Stimulated activated CD8-positive, alpha-beta memory T cell treated with anti-CD3 and anti-CD28 coated beads, Interleukin-2, amount 100 ng/mL, for 48 hours (primary cell): ENCODE measurements around the gene RPL18A.
A peak's percentile ranks its signal among the peaks of the same experiment; 100 is the strongest.

ENCODE experiments used
- DNase-seq, 2 donors: peaks; one replicate each; pipeline ENCODE4 v3.0.0-alpha.2; 2020; ENCODE audit warnings: low read depth in 2 of 2

RPL18A gene

GRCh38 chr19:17859533-17860330 lies at the start of gene RPL18A:
TSS of gene RPL18A (plus strand) at chr19:17859910. CDS start at chr19:17859957, 47 bp downstream.
- DNase-seq, result peak; percentile 98 to 99

DNA sequence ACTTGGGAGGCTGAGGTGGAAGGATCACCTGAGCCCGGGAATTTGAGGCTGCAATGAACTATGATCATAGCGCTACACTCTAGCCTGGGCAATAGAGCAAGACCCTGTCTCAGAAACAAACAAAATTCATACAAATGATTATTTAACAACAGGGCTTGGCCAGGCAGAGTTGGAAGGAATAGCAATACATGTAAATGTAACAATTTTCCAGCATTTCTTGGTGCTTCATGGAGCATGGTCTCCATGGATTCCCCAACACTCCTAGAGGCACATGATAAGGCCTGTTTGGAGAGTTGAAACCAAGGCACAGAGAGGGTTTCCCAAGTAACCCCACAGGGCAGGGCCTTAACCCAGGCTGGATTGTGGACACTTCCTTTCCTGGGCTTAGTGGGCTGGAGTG lies 48.6 kb upstream of the RPL18A start:
- DNase-seq, result no peak

DNA sequence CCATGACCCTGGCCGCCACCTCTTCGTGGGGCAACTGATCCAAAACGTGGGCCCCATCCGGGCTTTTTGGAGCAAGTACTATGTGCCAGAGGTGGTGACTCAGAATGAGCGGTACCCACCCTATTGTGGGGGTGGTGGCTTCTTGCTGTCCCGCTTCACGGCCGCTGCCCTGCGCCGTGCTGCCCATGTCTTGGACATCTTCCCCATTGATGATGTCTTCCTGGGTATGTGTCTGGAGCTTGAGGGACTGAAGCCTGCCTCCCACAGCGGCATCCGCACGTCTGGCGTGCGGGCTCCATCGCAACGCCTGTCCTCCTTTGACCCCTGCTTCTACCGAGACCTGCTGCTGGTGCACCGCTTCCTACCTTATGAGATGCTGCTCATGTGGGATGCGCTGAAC lies 48.0 kb upstream of the RPL18A start:
- DNase-seq, result no peak

DNA sequence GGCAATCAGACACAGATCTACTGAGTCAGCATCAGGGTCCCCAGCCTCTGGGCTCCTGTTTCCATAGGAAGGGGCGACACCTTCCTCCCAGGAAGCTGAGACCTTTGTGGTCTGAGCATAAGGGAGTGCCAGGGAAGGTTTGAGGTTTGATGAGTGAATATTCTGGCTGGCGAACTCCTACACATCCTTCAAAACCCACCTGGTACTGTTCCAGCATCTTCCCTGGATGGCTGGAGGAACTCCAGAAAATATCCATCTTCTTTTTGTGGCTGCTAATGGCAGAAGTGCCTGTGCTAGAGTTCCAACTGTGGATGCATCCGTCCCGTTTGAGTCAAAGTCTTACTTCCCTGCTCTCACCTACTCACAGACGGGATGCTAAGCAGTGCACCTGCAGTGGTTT lies 47.6 kb upstream of the RPL18A start:
- DNase-seq, result no peak

- DNase-seq, result no peak
Measured at GRCh38 chr19:17817668-17818363, 41.9 kb upstream of the RPL18A start.

GRCh38 chr19:17821190-17821589 lies 38.5 kb upstream of the RPL18A start, which contains the start of gene INSL3:
TSS of gene INSL3 (minus strand) at chr19:17821519. CDS start at chr19:17821506, 13 bp downstream.
- DNase-seq, result no peak

DNA sequence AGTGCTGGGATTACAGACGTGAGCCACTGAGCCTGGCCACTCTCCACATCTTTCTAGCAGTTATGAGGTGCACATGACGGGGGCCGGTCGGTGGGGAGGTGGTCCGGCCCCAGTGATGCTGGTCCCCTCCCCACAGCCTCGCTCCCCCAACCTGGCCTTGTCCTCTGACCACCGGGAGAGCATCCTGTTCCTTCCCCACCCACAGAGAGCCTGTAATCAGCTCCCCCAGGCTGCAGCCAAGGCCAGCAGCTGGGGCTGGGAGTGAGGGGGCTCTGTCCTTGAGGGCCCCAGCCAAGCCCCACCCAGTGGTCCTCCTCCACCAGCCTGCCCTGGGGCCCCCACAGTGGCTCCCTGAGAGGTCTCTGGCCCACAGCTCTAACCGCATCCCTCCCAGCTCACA lies 35.4 kb upstream of the RPL18A start:
- DNase-seq, result no peak

DNA sequence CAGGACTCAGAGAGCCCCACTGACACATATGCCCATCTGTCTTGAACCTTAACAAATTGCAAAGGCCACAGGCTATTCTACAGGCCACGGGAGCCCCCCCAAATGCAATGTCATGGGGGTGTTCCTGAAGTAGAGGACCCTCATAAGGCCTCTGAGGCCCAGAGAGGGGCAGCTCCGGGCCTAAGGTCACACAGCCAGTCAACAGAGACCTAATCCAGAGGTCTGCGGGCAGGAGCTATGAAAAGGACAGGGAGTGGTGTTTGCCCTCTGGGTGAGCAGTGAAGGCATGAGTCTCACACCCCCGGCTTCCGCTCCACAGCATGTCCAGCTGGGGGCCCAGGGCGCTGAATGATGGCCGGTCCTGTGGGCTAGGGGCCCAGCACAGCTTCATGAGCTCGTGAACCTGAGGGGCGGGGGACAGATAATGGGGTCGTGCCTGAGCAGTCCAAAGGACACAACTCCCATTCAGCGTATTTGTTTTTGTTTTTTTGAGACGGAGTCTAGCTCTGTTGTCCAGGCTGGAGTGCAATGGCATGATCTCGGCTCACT lies 33.1 kb upstream of the RPL18A start:
- DNase-seq, result no peak

DNA sequence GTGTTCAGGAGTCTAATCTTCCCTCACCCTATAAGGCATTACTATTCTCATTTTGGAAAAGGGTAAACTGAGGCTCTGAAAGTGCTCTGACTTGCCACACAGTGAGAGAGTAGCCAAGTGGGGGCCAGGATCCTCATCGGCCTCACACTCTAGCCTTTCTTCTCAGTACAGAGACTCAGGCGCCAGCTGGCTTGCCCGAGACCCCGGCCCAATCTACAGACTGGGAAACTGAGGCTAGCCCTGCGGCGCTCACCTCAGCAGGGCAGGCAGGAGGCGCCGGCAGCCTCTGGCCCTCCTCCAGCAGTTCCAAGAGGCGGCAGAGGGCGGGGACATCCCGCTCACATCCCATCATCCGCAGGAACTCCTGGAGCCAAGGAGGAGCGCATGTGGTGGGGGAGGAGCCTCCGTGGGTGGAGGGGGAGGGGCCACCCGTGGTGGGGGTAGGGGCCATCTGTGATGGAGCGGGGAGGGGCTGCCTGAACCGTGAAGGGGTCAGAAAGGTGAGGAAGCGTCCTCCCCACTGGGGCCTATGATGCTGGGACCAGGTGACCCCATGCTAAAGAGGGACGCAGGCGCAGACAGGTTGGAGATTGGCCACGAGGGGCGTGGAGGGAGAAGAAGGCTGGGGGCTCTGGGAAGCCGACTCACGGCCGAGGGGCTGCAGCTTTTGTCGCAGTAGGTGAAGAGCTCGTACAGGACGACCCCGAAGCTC lies 29.7 kb upstream of the RPL18A start:
- no peak for DNase-seq

GRCh38 chr19:17830567-17831418 lies 28.9 kb upstream of the RPL18A start:
- DNase-seq, result peak; percentile 55 to 67

GRCh38 chr19:17831419-17831888 lies 28.3 kb upstream of the RPL18A start:
- DNase-seq, result no peak

- DNase-seq, result no peak
Measured at GRCh38 chr19:17832443-17833208, 27.1 kb upstream of the RPL18A start.

- DNase-seq, result no peak
Measured at GRCh38 chr19:17834350-17835181, 25.1 kb upstream of the RPL18A start.

DNA sequence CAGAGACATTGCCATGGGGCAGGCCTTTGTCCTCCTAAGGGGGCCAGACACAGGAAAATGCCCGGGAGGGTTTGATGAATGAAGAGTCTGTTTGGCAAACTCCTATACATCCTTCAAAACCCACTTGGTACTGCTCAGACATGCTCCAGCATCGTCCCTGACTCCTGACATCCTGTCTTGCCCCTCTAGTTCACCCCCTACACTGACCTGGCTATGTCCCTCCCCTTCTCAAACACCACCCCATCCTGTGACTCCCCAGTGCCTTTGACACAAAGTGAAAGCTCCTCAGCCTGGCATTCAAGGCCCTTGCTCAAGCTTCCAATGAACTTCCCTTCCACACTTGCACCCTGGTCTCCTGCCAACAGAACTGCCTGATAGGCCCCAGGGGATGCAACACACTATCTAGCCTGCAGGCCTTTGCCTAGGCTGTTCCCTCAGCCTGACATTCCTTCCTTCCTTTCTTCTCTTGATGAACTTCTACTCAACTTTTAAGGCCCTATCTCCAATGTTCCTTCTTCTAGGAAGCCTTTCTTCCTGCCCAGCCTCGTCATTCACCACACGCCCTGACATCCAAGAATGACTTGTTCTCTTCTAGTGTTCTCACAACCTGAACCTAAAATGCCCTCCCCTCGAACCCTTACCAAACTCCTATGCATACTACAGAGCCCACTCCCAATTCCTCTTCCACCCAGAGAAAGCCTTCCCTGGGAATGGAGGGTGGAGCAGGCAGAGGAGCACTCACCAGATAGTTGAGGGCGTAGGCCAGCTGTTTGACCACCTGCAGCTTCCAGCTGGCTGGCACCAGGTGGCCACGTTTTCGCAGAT lies 24.3 kb upstream of the RPL18A start:
- no peak for DNase-seq

DNA sequence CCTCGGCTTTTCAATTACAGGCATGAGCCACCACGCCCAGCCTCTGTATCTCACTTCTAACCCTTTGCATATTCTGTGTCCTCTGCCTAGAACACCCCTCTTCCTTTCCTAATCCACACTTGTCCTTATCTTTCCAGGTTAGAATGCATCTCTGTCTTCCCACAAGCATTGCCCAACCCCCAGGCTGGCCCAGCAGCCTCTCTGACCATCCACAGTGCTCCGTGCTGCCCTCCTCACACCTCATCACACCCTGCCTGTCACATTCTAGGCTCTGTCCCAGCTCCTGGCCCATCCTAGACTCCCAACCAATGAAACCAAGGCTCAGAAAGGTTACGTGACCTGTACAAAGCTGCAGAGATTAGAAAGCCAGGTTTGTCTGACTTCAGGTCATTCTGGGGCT lies 23.2 kb upstream of the RPL18A start:
- DNase-seq, result no peak

GRCh38 chr19:17837972-17838371 lies 21.7 kb upstream of the RPL18A start:
- DNase-seq, result no peak

DNA sequence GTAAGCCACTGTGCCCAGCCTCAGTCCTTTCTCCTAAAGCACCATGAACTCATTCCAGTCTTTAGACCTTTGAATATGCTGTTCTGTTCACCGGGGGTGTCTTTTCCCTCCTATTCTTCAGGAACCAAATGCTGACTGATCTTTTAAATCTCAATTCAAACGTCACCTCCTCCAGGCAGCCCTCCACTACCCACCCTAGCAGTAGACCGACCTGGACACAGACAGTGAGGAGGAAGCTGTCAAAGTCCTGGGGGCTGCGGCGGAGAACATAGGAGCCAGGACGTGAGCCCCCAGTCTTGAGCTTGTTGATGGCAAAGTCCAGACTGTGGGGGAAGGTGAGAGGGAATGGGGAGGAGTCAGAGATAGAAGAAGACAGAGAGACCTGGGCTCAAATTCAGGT lies 19.7 kb upstream of the RPL18A start:
- no peak for DNase-seq

DNA sequence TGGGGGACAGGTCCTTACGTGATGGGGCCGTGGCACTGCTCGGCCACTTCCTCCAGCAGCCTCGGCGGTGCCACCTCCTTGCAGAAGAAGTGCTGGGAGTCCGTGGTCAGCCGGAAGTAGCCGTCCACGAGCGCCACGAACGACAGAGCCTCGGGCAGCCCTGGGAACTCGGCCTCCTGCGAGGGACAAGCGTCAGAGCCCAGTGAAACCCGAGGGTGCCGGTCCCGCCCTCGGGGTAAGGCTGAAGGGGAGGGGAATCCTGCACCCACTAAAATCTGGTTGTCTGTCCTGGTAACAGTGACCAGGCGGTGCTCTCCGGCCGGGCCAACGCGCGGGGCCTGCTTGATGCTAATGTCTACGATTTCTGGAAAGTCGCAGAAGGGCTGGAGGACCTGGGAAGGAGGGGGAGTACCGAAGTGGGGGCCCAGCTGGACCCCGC lies 18.3 kb upstream of the RPL18A start:
- DNase-seq, result no peak
